ENCODE measurements around the gene TAPBPL. TPM values are rescaled to one million over a fixed set of nuclear protein-coding genes. Genes with fewer than 3 reads are reported as not detected.

TAPBPL gene
- total RNA-seq, 2 experiments from 2014 or later: 14.7 to 15.8 TPM

DNA sequence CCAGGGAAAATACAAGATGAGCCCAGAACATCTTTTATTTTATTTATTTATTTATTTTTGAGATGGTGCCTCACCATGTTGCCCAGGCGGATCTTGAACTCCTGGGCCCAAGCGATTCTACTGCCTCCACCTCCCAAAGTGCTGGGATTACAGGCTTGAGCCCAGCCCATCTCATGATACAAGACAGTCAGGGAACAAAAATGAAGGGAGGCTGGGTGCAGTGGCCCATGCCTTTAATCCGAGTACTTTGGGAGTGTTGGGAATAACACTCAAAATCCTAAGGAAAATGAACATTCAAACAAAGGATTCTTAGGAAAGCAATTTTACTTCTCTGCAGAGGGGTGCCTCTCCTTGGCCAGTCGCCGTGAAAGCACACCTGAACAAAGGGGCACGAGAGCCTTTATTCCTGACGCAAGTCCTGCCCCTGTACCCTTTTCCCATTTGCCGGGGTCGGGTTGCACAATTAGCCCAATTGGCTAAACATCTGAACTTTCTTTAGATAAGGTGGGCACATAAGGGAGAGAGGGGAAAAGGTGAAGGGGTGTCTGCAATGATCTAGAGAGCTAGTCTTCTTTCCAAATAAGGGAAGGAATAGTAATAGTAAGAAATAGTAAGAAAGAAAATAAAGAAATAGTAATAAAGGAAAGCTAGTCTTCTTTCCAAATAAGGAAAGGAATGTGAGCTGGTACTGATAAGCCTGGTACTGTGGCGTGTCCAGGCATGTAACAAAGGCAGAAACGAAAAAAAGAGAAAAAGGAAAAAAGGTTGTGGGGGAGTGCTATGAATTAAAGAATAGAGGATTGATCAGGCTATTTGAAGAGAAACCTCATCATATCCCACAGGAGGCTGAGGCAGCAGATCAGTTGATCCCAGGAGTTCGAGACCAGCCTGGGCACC, 55.5 kb downstream of the TAPBPL start:
- intact Hi-C loops (cut with DNase I, micrococcal nuclease): no loop called here
- Histone ChIP-seq H3K36me3 (ENCODE audit: insufficient read depth, low read length) (peaks cover 49% of the 10 kb centered on the region), H3K4me3 (ENCODE audit: low read length) (no peak overlapping the region), H3K27me3 (ENCODE audit: control insufficient read depth in 1 of 2, insufficient read depth in 2 of 2, low read length in 2 of 2) (no peaks in the 10 kb centered on the region), H3K27ac (ENCODE audit: low read depth in 1 of 2, low read length in 2 of 2) (no peak overlapping the region), H3K4me1 (ENCODE audit: insufficient read depth, low read length) (no peaks in the 10 kb centered on the region), H3K9me3 (ENCODE audit: control insufficient read depth in 1 of 2, insufficient read depth in 1 of 2, low read length in 2 of 2) (no peaks in the 10 kb centered on the region)
- TF ChIP-seq, protein P1, sequence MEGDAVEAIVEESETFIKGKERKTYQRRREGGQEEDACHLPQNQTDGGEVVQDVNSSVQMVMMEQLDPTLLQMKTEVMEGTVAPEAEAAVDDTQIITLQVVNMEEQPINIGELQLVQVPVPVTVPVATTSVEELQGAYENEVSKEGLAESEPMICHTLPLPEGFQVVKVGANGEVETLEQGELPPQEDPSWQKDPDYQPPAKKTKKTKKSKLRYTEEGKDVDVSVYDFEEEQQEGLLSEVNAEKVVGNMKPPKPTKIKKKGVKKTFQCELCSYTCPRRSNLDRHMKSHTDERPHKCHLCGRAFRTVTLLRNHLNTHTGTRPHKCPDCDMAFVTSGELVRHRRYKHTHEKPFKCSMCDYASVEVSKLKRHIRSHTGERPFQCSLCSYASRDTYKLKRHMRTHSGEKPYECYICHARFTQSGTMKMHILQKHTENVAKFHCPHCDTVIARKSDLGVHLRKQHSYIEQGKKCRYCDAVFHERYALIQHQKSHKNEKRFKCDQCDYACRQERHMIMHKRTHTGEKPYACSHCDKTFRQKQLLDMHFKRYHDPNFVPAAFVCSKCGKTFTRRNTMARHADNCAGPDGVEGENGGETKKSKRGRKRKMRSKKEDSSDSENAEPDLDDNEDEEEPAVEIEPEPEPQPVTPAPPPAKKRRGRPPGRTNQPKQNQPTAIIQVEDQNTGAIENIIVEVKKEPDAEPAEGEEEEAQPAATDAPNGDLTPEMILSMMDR (IDR thresholded peaks at IDR 0.05): no peak
- DNase-seq (no peak), ATAC-seq (ENCODE audit: poor library complexity) (no peak)
- ChIA-PET CTCF (no interaction called here), POLR2A (interaction anchor here (1.3 kb wide), 2 partner anchors 10 to 37 kb away, joined by 4 to 5 read pairs; partner anchors contain the start of gene VAMP1)
- H3K27ac Mint-ChIP-seq: no peak overlapping the region
- no peaks in the 10 kb centered on the region for H3K4me1 Mint-ChIP-seq (ENCODE audit: low read depth)
- no peak overlapping the region for H3K4me3 Mint-ChIP-seq
- H3K27me3 Mint-ChIP-seq: no peaks in the 10 kb centered on the region
- peaks cover 49% of the 10 kb centered on the region for H3K36me3 Mint-ChIP-seq (ENCODE audit: low read depth)
- H3K9me3 Mint-ChIP-seq: no peaks in the 10 kb centered on the region

DNA sequence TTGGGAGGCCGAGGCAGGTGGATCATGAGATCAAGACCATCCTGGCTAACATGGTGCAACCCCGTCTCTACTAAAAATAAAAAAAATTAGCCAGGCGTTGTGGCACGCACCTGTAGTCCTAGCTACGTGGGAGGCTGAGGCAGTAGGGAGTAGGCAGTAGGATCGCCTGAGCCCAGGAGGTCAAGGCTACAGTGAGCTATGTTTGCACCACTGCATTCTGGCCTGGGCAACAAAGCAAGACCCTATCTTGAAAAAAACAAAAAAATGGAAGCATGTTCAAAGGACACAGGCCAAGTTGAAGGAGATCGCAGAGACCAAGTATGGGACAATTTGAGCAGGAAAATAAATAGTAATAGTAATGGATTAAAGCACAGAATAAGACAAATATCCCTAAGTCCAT, 56.2 kb downstream of the TAPBPL start:
- intact Hi-C loops (cut with DNase I, micrococcal nuclease): no loop called here
- TF ChIP-seq, protein P1 (IDR thresholded peaks at IDR 0.05): no peak
- Histone ChIP-seq H3K4me1 (ENCODE audit: insufficient read depth, low read length) (no peaks in the 10 kb centered on the region), H3K9me3 (ENCODE audit: control insufficient read depth in 1 of 2, insufficient read depth in 1 of 2, low read length in 2 of 2) (no peaks in the 10 kb centered on the region), H3K36me3 (ENCODE audit: insufficient read depth, low read length) (peaks cover 54% of the 10 kb centered on the region), H3K27me3 (ENCODE audit: control insufficient read depth in 1 of 2, insufficient read depth in 2 of 2, low read length in 2 of 2) (no peaks in the 10 kb centered on the region), H3K4me3 (ENCODE audit: low read length) (no peak overlapping the region), H3K27ac (ENCODE audit: low read depth in 1 of 2, low read length in 2 of 2) (no peak overlapping the region)
- ChIA-PET POLR2A (interaction anchor here (1.3 kb wide), 2 partner anchors 11 to 38 kb away, joined by 4 to 5 read pairs; partner anchors contain the start of gene VAMP1), CTCF (interaction anchor here (0.6 kb wide), 1 partner anchor 119 kb away, joined by 3 read pairs; no protein-coding TSS in a partner anchor)
- no peaks in the 10 kb centered on the region for H3K27me3 Mint-ChIP-seq
- H3K4me1 Mint-ChIP-seq (ENCODE audit: low read depth): no peaks in the 10 kb centered on the region
- peaks cover 56% of the 10 kb centered on the region for H3K36me3 Mint-ChIP-seq (ENCODE audit: low read depth)
- H3K9me3 Mint-ChIP-seq: no peaks in the 10 kb centered on the region
- no peak overlapping the region for H3K27ac Mint-ChIP-seq
- ATAC-seq (ENCODE audit: poor library complexity): no peak
- H3K4me3 Mint-ChIP-seq: no peak overlapping the region
- no peak for DNase-seq

Other genes with a start within 250 kb of the TAPBPL start
- not detected for gene PLEKHG6, start 141.4 kb upstream of the TAPBPL start, total RNA-seq
- gene TNFRSF1A, start 110.0 kb upstream of the TAPBPL start, total RNA-seq: 10 to 100 TPM; 16.3 to 19.2 TPM
- gene SCNN1A, start 76.5 kb upstream of the TAPBPL start, total RNA-seq: 1 to 10 TPM; 1.1 to 2.0 TPM
- gene LTBR, start 67.9 kb upstream of the TAPBPL start, total RNA-seq: under 1 TPM; 0.38 to 0.67 TPM
- 10 to 100 TPM; 42.7 to 46.1 TPM for gene CD27, start 7.1 kb upstream of the TAPBPL start, total RNA-seq
- 10 to 100 TPM; 84.8 to 87.7 TPM for gene VAMP1, start 18.6 kb downstream of the TAPBPL start, total RNA-seq
- 10 to 100 TPM; 15.1 to 16.7 TPM for gene MRPL51, start 41.2 kb downstream of the TAPBPL start, total RNA-seq
- gene NCAPD2, start 42.1 kb downstream of the TAPBPL start, total RNA-seq: 10 to 100 TPM; 13.7 to 14.9 TPM
- gene GAPDH, start 82.5 kb downstream of the TAPBPL start, total RNA-seq: 100 to 1,000 TPM; 498 to 508 TPM
- 10 to 100 TPM; 21.6 to 21.9 TPM for gene IFFO1, start 104.0 kb downstream of the TAPBPL start, total RNA-seq
- gene NOP2, start 116.2 kb downstream of the TAPBPL start, total RNA-seq: 10 to 100 TPM; 75.3 to 76.8 TPM
- 100 to 1,000 TPM; 288 to 292 TPM for gene CHD4, start 155.3 kb downstream of the TAPBPL start, total RNA-seq
- 1 to 10 TPM; 2.8 to 3.0 TPM for gene LPAR5, start 183.9 kb downstream of the TAPBPL start, total RNA-seq
- under 1 TPM; 0.58 to 0.95 TPM for gene ACRBP, start 195.4 kb downstream of the TAPBPL start, total RNA-seq
- 10 to 100 TPM; 13.8 to 17.4 TPM for gene ING4, start 211.1 kb downstream of the TAPBPL start, total RNA-seq
- 10 to 100 TPM; 67.6 TPM for gene ZNF384, start 237.3 kb downstream of the TAPBPL start, total RNA-seq
- under 1 TPM; 0.87 to 0.99 TPM for gene PIANP, start 248.8 kb downstream of the TAPBPL start, total RNA-seq

Data from CD4-positive, alpha-beta T cell (primary cell).